ENCODE data around the gene IFNGR1.

The IFNGR1 gene

DNA sequence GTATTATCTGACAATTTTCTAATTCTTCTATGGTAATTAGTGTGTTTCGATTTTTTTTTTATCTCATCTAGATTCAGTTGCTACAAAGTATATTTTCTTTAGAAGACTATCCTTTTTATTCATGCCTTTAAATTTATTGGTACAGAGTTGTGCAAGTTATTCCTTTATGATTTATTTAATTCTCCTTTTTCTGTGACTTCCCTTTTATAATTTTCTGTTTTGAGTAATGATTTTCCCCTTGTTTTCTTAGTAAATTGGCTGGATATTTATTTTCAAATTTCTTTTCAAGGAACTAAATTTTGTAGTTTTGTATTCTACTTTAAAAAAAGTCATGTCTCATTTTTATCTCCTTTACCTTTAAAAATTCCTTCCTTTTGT lies 43.3 kb downstream of the IFNGR1 start:
- DNase-seq (ENCODE audit: low read depth): no peak

DNA sequence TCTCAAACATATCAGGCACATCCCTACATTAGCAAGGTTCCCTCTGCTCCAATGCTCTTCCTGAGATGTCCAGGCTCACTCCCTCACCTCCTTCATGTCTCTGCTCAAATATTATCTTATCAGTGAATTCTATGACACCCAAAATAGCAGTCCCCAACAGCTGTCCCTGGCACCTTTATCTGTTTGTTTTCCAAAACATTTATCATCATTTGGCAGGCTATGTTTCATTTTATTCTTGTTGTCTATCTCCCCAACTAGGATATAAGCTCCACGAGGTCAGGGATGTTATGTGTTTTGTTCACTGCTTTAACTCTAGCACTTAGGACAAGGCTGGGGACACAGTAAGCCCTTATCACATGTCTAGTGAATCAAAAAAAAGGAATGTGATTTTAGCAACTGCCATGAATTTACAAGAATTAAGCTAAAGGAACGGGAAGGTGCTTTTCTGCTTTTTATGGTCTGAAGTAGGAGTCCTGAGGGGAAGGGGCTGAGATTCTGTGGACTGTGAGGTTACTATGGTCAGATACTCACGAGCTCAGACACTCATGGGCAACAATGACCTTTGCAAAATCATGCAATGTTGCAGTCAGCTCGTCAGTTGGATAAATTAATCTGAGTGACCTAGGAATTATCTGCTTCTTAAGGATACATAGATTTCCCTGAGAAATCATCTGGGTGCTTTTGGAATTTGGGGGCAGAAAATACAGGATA lies 43.9 kb downstream of the IFNGR1 start:
- peak; percentile 4 for DNase-seq (ENCODE audit: low read depth)

DNA sequence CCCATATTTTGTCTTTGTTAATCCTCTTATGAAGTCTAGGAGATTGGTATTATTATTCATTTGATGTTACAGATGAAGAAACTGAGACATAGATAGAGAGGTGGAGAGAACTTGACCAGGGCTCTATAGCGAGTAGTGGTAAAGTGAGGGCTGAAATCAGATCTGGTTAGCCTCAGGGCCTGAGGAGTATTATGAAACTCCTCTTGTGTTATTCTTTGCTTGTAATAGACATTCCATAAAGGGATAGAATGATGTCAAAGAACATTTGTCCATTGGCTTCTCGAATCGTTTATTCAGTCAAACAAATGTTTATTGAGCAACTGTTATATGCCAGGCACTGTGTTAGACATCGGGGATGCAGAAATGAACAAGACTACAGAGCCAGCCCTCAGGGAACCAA lies 45.7 kb downstream of the IFNGR1 start, which contains the start of gene IL22RA2:
Gene IL22RA2, minus strand, starts transcription at position 144 of the 400 bp plus-strand sequence. CDS start 11,895 bp downstream, outside the sequence.
- no peak for DNase-seq (ENCODE audit: low read depth)

DNA sequence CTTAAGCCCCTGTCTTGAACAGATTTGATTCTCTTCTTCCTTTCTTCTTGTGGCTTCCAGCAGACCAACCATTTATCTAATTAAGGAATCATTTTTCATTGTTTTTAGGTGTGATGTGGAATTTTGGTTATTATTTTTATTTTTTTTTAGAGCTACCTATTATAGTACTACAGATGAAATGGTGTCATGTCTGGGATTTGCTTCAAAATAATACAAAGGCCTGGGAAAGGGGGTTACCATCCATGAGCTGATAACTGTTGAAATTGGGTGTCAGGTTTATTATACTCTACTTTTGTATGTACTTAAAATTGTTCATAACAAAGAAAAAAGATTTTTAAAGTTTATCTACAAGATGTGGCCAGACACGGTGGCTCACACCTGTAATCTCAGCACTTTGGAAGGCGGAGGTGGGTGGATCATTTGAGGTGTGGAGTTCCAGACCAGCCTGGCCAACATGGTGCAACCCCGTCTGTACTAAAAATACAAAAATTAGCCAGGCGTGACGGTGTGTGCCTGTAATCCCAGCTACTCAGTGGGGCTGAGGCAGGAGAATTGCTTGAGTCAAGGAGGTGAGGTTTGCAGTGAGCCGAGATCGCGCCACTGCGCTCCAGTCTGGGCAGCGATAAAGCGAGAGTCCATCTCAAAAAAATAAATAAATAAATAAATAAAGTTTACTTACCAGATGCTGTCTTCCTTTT lies 46.3 kb downstream of the IFNGR1 start:
- no peak for DNase-seq (ENCODE audit: low read depth)

DNA sequence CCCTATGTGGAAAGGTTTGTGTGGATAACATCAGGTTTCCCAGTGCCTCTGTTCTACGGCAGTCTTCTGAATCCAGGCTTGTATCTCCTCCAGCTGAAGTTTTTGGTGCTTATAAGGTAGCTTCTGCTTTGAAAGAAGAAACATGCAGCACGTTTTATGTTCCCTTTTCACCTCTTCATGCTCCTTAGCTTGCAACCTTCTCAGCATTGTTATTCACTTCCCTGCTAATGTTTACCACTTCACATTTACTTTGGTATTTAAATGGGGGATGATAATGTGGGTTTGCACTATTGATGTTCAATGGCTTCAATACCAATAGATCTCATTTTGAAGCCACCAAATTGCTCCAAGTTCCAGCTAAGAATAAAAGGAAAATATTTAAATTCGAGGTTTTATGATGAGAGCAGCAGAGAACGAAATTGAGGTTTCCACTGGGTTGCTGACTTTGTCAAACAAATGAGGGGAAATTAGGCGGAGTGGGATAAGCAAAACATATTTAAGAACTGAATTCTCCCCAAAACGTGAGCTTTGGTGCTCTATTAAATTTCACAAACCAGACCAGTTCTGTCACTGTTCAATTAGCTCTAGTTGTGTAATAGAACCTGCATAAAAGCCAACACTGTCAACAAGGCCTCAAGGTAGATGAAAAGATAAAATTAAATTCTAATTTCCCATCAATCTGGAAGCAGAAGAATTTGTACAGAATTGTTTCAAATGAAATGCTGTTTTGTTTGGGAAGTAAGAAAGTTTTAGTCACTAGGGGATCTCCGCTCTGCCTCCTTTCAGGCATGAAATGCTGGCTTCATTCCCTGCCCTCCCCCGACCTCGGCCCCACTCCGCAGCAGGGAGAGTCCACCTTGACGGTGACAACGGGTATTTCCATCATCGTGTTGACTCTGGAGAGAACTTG lies 47.1 kb downstream of the IFNGR1 start:
- DNase-seq (ENCODE audit: low read depth): no peak

DNA sequence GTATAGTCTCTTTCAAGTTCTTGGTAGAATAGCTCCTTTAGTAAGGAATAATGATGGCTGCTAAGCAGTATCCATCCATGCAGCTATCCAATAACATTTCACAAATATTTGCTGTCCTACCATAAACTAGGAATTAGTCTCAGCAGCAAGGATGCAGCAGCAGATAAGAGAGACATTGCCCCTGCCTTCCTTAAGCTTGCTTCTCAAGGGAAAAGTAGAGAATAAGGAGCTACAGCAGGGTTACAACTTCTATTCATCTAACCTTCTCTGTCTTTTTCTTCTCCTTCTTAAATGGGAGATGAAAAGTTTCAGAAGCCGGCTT lies 48.2 kb downstream of the IFNGR1 start:
- no peak for DNase-seq (ENCODE audit: low read depth)

DNA sequence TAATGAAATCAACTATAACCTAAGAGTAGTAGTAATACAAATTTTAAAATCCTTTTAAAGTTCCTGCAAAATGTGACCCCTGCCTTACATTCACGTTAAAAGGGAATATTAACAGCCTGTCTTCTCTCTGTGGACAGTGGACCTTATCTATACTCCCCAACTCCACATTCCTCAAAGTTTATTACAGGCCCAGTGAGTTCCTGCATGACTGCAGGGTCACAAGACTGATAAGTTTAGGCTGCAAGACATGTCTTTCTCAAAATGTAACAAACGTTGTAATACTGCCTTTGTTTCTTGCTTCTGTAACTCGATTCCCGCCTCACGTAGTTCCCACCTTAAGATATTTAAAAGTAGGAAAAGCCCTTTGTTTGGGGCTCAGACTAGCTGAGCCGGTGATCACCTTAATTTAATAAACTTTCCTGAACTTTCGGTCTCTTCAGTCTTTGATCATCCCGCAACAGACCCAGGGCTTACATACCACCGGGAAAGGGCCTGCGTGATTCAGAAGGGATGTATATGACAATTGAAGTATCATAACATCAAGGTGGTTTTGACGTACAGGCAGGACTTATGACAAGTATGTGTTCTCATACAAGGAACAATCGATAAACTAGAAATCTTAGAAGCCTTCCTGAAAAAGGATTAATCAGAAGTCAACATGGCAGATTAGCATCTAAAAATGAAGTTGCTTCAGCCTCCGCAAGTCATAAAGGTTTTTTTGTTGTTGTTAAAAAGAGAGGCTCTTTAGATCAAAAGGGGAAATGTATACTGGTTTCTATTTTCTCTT lies 48.7 kb downstream of the IFNGR1 start:
- DNase-seq (ENCODE audit: low read depth): no peak

DNA sequence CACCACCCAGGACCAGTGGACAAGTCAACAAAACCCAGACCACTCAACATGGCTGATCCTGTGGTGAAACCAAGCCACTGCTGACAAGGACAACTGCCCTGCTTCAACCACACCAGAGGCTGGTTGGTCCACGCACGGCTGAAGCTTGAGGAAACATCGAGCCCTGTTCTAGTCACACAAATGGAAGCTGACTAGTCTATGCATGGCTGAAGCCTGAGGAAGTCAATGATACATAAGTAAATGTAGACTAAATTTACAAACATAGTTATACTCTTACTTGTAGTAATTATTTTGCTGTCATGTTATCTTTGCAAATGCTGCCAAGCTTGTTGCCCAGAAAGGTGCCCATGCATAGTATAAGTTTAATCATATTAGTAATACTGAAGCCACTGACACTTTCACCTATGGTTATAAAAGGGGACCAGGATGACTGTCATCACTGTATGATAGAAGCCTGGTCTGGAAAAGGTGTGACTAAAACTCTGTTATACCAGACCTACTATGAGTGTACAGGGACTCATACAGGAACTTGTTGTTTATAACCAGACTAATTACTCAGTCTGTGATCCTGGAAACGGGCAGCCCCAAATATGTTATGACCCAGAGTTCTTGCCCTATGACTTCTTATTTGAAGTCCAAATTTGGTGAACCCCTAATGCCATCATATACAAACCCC lies 51.3 kb downstream of the IFNGR1 start:
- DNase-seq (ENCODE audit: low read depth): no peak

DNA sequence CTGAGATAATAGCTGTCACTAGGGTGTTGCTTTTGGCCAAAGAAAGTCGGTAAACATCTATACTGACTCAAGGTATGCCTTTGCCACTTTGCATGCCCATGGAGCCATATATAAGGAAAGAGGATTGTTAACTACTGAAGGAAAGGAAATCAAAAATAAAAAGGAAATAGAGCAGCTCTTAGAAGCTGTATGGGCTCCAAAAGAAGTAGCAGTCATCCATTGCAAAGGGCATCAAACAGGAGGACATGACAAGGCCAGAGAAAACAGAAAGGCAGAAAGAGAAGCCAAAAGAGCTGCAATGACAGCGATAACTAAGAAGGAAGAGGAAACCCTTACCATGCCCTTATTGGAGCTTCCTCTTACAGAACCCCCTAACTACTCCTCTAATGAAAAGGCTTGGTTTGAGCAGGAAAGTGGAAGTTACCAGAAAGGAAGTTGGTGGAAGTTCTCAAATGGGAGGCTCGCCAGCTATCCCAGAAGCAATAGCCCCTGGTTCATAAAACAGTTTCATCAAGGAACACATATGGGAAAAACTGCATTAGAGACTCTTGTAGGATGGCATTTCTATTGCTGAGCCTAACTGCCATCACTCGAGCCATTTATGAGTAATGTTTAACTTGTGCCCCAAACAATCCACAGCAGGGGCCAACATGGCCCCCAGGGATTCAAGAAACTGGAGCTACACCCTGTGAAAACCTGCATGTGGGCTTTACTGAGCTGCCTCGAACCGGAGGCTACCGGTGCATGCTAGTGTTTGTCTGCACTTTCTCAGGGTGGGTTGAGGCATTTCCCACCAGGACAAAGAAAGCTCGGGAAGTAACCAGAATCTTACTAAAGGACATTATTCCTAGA lies 52.7 kb downstream of the IFNGR1 start:
- no peak for DNase-seq (ENCODE audit: low read depth)

DNA sequence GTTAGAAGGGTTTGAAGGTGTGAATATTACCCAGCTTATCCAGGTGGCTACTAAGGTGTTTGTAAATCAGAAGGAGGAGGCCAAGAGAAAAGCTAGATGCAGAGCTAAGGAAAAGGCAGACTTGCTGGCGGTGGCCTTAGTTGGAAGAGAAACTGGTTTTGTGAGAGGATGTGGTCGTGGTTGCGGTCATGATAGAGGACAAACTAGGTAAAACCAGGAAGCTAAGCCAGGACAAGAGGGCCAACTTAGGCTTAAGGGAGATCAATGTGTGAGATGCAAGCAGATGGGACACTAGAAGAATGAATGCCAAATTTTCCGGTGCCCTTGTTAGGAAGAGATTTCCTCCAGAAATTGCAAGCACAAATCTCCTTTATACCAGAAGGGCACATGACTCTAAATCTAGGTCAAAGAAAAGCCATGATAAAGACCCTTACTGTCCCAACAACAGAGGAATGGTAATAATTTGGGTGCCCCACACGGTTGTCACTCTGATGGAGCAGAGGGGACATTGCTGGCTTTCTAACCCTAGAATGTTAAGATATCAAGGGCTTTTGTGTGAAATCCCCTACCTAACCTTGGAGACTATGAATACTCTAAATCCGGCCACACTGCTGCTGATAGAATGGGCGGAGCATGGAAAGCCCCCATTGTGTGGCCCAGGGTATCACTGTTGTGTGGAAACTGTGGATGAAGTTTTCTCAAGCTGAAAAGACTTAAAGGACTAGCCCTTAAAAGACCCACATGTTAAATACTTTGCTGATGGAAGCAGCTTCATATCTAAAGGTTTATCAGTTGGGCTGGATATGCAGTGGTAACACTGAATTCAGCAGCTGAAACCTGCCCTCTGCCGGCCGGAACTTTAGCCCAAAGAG lies 53.6 kb downstream of the IFNGR1 start:
- DNase-seq (ENCODE audit: low read depth): peak; percentile 18

DNA sequence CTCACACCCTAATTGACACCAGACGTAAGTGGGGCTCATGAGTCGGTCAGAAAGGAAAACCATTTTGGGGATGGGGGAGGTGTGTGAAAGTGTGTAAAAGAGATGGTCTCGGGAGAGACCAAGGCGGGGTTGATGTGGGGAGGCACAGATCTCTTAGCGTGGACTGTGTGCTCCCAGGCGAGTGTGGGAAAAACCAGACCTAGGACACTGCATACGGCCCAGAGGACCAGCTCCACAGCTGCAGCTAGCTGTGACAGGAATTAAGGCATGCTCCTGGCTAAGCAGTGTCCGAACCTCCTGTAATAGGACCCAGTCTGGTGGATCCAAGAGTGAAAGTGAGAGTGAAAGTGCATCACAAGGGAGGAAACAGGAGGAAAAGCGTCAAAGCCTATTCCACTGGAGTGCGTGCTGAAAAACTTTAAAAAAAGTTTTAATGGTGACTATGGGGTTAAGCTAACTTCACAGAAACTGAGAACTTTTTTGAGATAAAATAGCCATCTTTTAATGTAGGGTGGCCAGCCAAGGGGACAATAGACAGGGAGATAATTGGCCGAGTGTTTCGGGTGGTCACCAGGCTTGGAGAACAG lies 55.4 kb downstream of the IFNGR1 start:
- DNase-seq (ENCODE audit: low read depth): no peak

DNA sequence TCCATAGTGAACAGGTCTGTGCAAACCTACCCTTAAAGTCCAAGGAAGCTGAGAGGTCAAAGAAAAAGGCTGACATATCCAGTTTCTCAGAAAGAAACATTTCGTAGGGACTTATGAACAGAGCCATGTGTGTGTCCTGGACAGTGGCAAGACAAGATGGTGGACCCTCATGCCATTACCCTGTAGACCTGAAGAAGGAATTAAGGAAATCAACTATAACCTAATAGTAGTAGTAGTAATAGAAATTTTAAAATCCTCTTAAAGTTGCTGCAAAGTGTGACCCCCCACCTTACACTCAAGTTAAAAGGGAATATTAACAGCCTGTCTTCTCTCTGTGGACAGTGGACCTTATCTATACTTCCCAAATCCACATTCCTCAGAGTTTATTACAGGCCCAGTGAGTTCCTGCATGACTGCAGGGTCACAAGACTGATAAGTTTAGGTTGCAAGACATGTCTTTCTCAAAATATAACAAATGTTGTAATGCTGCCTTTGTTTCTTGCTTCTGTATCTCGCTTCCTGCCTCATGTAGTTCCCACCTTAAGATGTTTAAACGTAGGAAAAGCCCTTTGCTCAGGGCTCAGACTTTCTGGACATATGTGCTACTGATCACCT lies 56.4 kb downstream of the IFNGR1 start:
- no peak for DNase-seq (ENCODE audit: low read depth)

DNA sequence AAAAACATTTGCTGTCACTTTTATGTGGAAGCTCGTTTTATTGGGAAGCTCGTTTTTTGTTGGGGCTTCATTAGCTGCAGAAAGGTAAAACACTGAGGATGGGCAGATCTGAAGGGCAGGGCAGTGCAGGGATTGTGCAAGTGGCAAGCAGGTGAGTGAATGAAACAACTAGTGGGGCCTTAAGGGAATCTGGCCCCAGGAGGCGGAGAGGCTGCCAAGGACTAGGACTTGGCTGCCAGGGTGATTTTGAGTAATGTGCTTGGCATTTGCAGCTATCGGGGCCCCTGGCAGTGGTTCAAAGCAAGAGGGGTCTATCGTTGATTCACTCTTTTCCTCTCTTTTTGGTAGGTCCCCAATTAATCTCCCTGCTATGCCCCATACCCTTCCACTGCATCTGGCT lies 57.2 kb downstream of the IFNGR1 start:
- no peak for DNase-seq (ENCODE audit: low read depth)

DNA sequence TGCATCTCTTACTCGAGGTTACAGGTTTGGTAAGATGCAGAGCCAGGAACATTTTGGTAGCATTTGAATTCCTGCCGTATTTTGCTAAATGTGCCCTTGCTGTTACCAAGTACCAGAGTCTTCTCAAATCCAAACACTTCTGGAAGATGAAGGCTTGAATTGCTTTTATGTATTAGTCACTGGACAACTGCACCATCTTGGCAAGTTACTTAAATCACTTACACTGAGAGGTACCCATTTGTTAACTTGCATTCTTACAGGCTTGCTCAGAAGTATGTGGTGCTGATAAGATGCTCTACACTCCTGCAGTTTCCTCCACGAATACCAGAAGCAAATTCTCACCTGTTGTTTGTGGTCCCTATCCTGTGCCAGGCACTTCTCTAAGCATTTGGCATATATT lies 58.4 kb downstream of the IFNGR1 start:
- DNase-seq (ENCODE audit: low read depth): peak; percentile 35

DNA sequence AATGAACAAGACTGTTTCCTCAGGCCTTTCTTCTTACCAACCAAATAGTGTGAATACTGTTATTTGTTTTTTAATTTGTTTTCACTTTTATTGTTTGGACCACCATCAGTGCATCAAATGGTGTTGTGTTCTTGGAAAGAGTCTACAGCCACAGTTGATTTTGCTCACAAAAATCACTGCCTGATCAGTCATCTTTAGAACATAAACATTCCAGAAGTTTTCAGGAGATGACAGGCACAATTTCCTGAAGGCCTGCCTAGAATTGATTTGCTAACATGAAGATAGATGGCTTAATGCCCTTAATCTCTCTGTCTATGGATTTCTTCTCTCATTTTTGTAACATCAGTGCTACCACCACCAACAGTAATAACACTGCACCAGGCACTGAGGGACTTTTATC lies 59.3 kb downstream of the IFNGR1 start:
- peak; percentile 42 for DNase-seq (ENCODE audit: low read depth)

DNA sequence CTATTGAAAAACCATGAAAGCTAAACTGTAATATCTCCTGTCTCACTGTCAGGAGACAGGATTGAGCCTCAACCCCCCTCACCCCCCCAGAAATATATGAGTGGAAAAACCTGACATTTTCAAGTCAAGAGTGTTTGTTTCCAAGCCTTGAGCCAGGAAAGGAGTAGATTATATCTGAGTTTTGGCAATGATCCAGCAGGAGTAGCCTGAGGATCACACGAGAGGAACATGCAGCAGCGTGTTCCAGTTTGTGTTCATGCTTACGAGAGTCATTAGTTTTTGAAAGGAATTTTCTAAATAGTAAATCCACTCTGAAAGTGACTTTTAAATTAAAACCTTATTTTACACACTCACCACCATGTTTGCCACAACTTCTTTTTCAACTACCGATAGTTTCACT lies 61.6 kb downstream of the IFNGR1 start:
- peak; percentile 6 for DNase-seq (ENCODE audit: low read depth)

DNA sequence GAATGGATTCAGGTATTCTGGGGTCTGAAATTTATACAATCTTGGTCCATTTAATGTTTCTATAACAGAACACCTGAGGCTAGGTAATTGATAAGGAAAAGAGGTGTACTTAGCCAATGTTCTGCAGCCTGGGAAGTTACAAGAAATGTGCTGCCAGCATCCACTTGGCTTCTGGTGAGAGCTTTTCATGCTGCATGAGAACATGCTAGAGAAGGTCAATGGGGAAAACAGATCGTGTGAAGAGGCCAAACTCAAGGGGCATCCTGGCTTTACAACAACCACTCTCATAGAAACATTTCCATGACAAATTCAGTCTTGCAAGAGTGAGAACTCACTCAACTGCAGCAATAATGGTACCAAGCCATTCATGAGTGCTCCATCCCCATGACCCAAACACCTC lies 62.5 kb downstream of the IFNGR1 start:
- no peak for DNase-seq (ENCODE audit: low read depth)

DNA sequence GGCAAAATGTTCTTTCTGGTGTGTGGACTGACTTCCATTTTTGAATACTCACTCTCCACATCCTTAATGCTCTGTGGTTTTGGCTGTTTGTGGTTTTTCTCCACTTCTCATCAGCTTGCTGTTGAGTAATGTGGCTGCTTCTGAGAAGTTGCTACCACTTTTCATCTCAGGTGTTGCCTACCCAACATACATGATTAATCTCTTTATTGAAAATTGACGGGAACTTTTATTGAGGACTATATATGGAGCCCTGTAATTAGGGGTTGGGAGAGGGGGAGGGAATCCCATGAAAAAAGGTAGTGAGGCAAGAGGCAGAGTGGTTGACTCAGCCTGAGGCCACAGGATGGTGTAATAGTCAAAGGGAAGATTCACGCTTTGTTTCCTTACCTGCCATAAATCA lies 63.4 kb downstream of the IFNGR1 start:
- peak; percentile 45 for DNase-seq (ENCODE audit: low read depth)

DNA sequence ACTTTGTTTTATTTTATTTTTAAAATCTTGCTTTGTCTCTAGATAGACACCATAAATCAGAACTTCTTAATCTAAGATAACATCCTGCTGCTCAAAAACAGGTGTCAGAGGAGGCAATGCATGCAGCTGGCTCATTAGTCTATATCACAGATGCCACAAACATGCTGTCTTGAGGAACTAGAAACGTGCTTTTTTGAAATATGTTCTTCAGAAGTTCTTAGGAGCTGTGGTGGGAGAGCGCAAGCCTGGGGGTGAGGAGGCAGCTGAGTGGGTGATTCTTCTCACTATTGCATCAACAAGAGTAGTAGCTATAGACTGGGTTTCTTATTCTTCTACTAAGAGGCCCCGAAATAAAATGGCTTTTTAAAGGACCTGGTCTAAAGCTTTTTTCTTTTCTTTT lies 69.1 kb downstream of the IFNGR1 start:
- no peak for DNase-seq (ENCODE audit: low read depth)

Measured in EH (cell line).